Measurements from ENCODE around the gene TUFM. TPM values are rescaled to one million over a fixed set of nuclear protein-coding genes. Genes with fewer than 3 reads are reported as not detected.

Gene TUFM
- total RNA-seq, 1 donor from 2014 or later, result 189 TPM

DNA sequence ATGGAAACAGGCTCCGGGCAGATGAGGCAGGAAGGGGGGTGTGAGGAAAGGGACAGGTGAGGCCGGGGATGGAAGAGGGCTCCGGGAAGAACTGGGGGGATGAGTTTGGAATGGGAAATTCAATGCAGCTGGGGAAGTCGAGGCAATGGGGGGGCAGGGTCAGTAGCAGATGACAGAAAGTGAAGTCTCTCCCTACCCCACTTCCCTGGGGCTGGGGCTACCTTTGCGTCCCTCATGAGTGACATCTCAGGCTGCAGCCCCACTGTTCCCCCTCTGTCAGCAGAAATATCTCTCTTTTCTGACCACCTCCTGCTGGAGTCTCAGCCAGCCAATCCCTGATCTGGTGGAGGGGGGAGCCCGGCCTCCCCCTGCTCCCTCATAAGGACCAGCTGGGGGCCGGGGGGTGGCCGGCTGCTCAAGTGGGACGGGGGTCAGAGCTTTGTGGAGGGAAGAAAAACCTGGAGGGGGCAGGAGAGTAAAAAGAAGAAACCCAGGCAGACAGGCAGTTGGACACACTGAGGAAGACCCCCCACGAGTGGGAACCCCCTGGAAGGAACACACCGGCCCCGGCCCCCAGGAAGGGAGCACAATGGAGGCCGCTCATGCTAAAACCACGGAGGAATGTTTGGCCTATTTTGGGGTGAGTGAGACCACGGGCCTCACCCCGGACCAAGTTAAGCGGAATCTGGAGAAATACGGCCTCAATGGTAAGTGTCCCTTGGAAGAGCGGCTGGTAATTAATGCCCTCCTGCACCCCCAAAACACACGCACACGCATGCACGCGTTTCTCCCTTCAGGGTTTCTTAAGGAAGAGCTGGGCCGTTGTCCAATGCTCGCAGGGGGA is 32.2 kb upstream of the TUFM start, which contains the start of gene ATP2A1:
Gene ATP2A1 (plus strand): TSS at position 406 of the 844 bp plus-strand sequence. CDS start 184 bp downstream, at position 590.
- intact Hi-C loops (cut with micrococcal nuclease), result loop anchor here (2.0 kb wide), 2 partner anchors 16 to 46 kb away; partner anchors contain the start of genes RABEP2 and SH2B1
- H3K27me3 Mint-ChIP-seq, result peaks cover 5% of the 10 kb centered on the region
- CTCF ChIA-PET, result interaction anchor here (2.7 kb wide), 1 partner anchor 67 kb away, joined by 12 read pairs; no protein-coding TSS in a partner anchor
- H3K27ac Mint-ChIP-seq, result no peak within 1 kb of the TSS
- H3K9me3 Mint-ChIP-seq, result no peaks in the 10 kb centered on the region
- DNase-seq, result no peak
- peak within 1 kb of the TSS; percentile 89 for H3K4me3 Mint-ChIP-seq
- no peak for ATAC-seq (ENCODE audit: low read depth)
- TF ChIP-seq, protein P1, sequence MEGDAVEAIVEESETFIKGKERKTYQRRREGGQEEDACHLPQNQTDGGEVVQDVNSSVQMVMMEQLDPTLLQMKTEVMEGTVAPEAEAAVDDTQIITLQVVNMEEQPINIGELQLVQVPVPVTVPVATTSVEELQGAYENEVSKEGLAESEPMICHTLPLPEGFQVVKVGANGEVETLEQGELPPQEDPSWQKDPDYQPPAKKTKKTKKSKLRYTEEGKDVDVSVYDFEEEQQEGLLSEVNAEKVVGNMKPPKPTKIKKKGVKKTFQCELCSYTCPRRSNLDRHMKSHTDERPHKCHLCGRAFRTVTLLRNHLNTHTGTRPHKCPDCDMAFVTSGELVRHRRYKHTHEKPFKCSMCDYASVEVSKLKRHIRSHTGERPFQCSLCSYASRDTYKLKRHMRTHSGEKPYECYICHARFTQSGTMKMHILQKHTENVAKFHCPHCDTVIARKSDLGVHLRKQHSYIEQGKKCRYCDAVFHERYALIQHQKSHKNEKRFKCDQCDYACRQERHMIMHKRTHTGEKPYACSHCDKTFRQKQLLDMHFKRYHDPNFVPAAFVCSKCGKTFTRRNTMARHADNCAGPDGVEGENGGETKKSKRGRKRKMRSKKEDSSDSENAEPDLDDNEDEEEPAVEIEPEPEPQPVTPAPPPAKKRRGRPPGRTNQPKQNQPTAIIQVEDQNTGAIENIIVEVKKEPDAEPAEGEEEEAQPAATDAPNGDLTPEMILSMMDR (IDR thresholded peaks at IDR 0.05), result no peak
- H3K36me3 Mint-ChIP-seq (ENCODE audit: low read depth), result peaks cover 7% of the 10 kb centered on the region
- H3K4me1 Mint-ChIP-seq, result peaks cover 14% of the 10 kb centered on the region
- POLR2A ChIA-PET, result interaction anchor here (0.6 to 2.8 kb wide), 6 partner anchors 10 to 58 kb away, joined by 4 to 22 read pairs (median 16); partner anchors contain the start of genes CD19 and SH2B1

DNA sequence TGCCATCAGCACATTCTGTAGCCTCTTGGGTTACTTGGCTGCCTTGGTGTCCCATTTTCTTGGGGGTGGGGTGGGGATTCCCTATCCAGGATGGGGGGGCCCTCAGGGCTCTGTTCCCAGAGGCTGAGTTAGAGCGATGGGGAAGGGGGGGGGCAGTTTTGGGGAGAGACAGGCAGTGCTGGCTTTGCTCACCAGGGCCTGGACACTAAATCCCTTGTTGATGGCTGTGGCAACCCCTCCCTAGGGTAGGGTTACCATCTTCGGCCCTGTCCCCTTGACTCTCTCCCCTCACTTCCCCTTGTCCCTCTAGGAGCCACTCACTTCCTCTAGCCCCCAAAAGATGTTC is 31.5 kb upstream of the TUFM start:
- H3K27me3 Mint-ChIP-seq, result peaks cover 5% of the 10 kb centered on the region
- DNase-seq (no peak), ATAC-seq (ENCODE audit: low read depth) (no peak)
- no peak overlapping the region for H3K4me3 Mint-ChIP-seq
- intact Hi-C loops (cut with micrococcal nuclease), result no loop called here
- TF ChIP-seq, protein P1 (IDR thresholded peaks at IDR 0.05), result no peak
- H3K36me3 Mint-ChIP-seq (ENCODE audit: low read depth), result peaks cover 13% of the 10 kb centered on the region
- ChIA-PET CTCF (interaction anchor here (2.7 kb wide), 1 partner anchor 68 kb away, joined by 12 read pairs; no protein-coding TSS in a partner anchor), POLR2A (no interaction called here)
- no peaks in the 10 kb centered on the region for H3K9me3 Mint-ChIP-seq
- H3K4me1 Mint-ChIP-seq, result peaks cover 14% of the 10 kb centered on the region
- H3K27ac Mint-ChIP-seq, result no peak overlapping the region

DNA sequence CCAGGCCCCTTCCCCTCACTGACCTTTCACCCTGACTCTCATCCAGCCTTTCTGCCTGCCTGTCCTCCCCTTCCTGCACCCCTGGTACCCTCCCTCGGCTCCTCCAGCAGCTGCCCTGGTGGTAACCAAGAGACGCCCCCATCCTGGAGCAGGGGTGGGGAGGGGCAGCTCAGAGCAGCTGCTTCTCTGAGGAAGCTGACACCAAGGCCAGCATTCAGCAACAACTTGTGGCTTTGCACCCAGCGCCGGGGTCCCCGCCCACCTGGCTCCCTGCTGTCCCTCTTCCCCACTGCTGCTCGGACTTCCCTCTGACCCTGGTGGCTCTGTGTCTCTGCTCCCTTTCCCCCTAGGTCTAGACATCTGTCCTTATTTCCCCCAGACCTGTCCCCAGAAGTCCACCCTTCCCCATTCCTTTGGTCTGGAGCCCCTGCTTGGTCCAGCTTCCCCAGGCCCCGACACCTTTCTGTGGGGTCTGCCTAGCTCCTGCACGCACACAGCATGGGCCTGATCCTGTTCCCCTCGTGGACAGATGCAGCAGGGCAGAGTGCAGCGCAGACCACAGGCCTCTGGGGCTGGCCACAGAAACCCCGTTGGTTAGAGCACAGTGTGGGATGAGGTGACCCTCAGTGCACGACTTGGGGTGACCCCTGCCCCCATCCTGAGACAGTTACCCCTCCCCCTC is 31.0 kb upstream of the TUFM start:
- Mint-ChIP-seq H3K27me3 (peaks cover 5% of the 10 kb centered on the region), H3K4me3 (no peak overlapping the region), H3K4me1 (peaks cover 14% of the 10 kb centered on the region), H3K36me3 (ENCODE audit: low read depth) (peaks cover 18% of the 10 kb centered on the region), H3K27ac (no peak overlapping the region), H3K9me3 (no peaks in the 10 kb centered on the region)
- TF ChIP-seq, protein P1 (IDR thresholded peaks at IDR 0.05), result no peak
- ChIA-PET CTCF (interaction anchor here (0.6 kb wide), 1 partner anchor 68 kb away, joined by 4 read pairs; no protein-coding TSS in a partner anchor), POLR2A (no interaction called here)
- DNase-seq (no peak), ATAC-seq (ENCODE audit: low read depth) (no peak)
- intact Hi-C loops (cut with micrococcal nuclease), result no loop called here

DNA sequence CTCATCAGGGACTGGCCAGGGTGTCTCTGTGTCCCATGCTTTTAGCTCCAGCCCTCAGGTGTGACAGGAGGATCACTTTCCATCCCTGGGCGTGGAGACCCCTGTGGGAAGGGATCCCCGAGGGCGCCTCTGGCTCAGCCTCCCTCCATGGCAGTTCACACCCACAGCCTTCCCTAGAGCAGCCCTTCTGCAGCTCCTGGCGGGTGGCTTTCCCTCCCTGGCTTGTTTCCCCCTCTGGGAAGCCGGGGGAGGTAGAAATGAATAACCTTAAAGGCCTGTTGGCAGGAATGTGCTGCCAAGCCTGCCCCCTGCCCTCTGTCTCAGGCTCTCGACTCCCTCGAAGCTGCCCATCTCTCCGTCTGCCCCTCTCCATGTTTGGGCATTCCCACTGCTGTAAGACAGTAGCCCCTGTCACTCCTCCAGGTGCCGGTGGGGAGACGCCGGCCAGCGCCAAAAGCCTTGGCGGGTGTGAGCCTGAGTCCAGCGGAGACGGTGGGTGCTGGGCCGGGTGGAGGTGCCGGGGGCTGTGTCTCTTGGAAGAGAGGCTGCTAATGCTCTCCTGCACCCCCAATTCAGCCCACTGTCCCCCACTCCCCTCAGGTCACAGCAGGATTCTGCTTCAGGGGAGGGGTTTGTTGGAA is 30.0 kb upstream of the TUFM start:
- ATAC-seq (ENCODE audit: low read depth), result no peak
- Mint-ChIP-seq H3K4me3 (no peak overlapping the region), H3K27ac (no peak overlapping the region), H3K36me3 (ENCODE audit: low read depth) (peaks cover 25% of the 10 kb centered on the region), H3K27me3 (peaks cover 5% of the 10 kb centered on the region), H3K4me1 (peaks cover 13% of the 10 kb centered on the region), H3K9me3 (no peaks in the 10 kb centered on the region)
- DNase-seq, result no peak
- TF ChIP-seq, protein P1 (IDR thresholded peaks at IDR 0.05), result no peak
- POLR2A ChIA-PET, result interaction anchor here (2.2 kb wide), 1 partner anchor 69 kb away, joined by 6 read pairs; no protein-coding TSS in a partner anchor
- intact Hi-C loops (cut with micrococcal nuclease), result no loop called here
- CTCF ChIA-PET, result interaction anchor here (2.9 to 5.4 kb wide), 2 partner anchors 47 to 68 kb away, joined by 10 to 60 read pairs; no protein-coding TSS in a partner anchor
